ENCODE measurements around the gene SND1.

The SND1 gene

GRCh38 chr7:128030654-128031611 lies 378.9 kb downstream of the SND1 start, which contains the start of gene LRRC4:
Gene LRRC4 (minus strand): TSS chr7:128031437. CDS start chr7:128030640, 797 bp downstream.
- DNase-seq: peak; percentile 40

GRCh38 chr7:128031901-128032604 lies 380.1 kb downstream of the SND1 start:
- peak; percentile 91 for DNase-seq

- DNase-seq: no peak
These were observed 380.7 kb downstream of the SND1 start for GRCh38 chr7:128032605-128033235.

GRCh38 chr7:128033246-128033645 lies 381.3 kb downstream of the SND1 start:
- no peak for DNase-seq

- DNase-seq: no peak
These were observed 382.8 kb downstream of the SND1 start for GRCh38 chr7:128034825-128035224.

- DNase-seq: peak; percentile 25
These were observed 383.7 kb downstream of the SND1 start for GRCh38 chr7:128035712-128036111.

GRCh38 chr7:128036226-128036940 lies 384.4 kb downstream of the SND1 start:
- no peak for DNase-seq

GRCh38 chr7:128037081-128037480 lies 385.1 kb downstream of the SND1 start:
- DNase-seq: no peak

- no peak for DNase-seq
These were observed 386.1 kb downstream of the SND1 start for GRCh38 chr7:128037880-128038619.

GRCh38 chr7:128039544-128039953 lies 387.6 kb downstream of the SND1 start:
- no peak for DNase-seq

GRCh38 chr7:128040205-128040604 lies 388.2 kb downstream of the SND1 start:
- DNase-seq: no peak

- DNase-seq: peak; percentile 60
These were observed 389.2 kb downstream of the SND1 start for GRCh38 chr7:128041203-128041602.

- no peak for DNase-seq
These were observed 390.0 kb downstream of the SND1 start for GRCh38 chr7:128042012-128042411.

GRCh38 chr7:128044064-128044463 lies 392.1 kb downstream of the SND1 start:
- no peak for DNase-seq

- DNase-seq: no peak
These were observed 393.2 kb downstream of the SND1 start for GRCh38 chr7:128045158-128045557.

GRCh38 chr7:128045766-128046165 lies 393.8 kb downstream of the SND1 start:
- peak; percentile 48 for DNase-seq

GRCh38 chr7:128052404-128052803 lies 400.4 kb downstream of the SND1 start:
- DNase-seq: no peak

- no peak for DNase-seq
These were observed 401.0 kb downstream of the SND1 start for GRCh38 chr7:128053023-128053422.

- no peak for DNase-seq
These were observed 402.0 kb downstream of the SND1 start for GRCh38 chr7:128053991-128054390.

- DNase-seq: no peak
These were observed 402.5 kb downstream of the SND1 start for GRCh38 chr7:128054511-128054910.

- DNase-seq: peak; percentile 76
These were observed 403.6 kb downstream of the SND1 start for GRCh38 chr7:128055637-128056036.

- peak; percentile 92 for DNase-seq
These were observed 404.9 kb downstream of the SND1 start for GRCh38 chr7:128056901-128057300.
